ENCODE results near the gene D2HGDH.
"Not testable (repeated sequence)": the region's sequence is repeated elsewhere in the genome, so short reads cannot be mapped to it uniquely, and the experiment has no call there.

GRCh38 chr2:241782053-241782452, 47.6 kb downstream of the D2HGDH start:
- not testable (repeated sequence) for TF ChIP-seq CTCF, POLR2AphosphoS5 (IDR thresholded peaks at IDR 0.05)
